Activated naive CD8-positive, alpha-beta T cell treated with anti-CD3 and anti-CD28 coated beads, Interleukin-2, amount 50 U/mL, for 16 hours (primary cell): ENCODE results near the gene IDS.
"Not testable (repeated sequence)": the region's sequence is repeated elsewhere in the genome, so short reads cannot be mapped to it uniquely, and the experiment has no call there.

Source experiments
- DNase-seq: peaks from one replicate; pipeline ENCODE4 v3.0.0-alpha.2; 2020; ENCODE audit warnings: low read depth, low spot score

The IDS gene

GRCh38 chrX:149526318-149527033 lies 21.4 kb upstream of the IDS start:
- DNase-seq: not testable (repeated sequence)

DNA sequence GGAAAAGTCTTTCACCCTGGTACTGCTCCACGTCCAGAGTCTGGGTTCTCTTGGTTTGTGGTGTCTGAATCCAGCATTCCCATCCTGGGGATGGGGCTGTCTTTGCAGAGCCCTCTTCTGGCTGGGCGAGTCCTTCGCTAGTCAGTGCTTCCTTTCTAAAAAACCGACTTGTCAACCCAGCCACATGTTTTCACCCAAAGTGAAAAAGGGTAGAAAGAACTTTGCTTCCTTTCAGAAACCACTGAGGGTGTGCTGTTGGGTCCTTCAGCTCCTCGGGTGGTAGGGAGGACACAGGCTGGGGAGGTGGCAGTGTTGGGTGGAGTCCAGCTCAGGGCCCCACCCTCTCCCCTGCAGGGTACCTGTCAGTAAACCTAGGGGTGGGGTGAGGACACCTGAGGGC lies 20.8 kb upstream of the IDS start:
- not testable (repeated sequence) for DNase-seq

GRCh38 chrX:149525389-149525788 lies 20.3 kb upstream of the IDS start:
- DNase-seq: not testable (repeated sequence)

DNA sequence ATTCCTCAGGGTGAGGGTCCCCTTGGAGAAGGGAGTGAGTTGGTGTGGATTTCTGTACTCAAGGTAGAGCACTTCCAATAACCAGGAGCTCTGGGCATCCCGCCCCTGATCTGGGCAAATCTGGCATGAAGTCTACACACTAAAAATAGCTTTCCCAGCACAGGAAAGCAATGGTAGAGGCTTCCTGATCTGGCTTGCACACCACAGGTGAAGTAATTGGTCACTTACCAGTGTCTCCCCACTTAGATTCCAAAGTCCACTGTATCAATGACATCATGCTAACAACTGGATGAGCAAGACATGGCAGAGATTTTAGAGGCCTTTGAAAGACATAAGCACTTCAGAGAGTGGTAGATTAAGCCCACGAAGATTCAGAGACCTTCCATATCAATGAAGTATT lies 17.8 kb upstream of the IDS start:
- no peak for DNase-seq

- DNase-seq: no peak
Observed at GRCh38 chrX:149521438-149521837, 16.3 kb upstream of the IDS start.

- DNase-seq: not testable (repeated sequence)
Observed at GRCh38 chrX:149520636-149521277, 15.7 kb upstream of the IDS start.

- no peak for DNase-seq
Observed at GRCh38 chrX:149518236-149518635, 13.1 kb upstream of the IDS start.

DNA sequence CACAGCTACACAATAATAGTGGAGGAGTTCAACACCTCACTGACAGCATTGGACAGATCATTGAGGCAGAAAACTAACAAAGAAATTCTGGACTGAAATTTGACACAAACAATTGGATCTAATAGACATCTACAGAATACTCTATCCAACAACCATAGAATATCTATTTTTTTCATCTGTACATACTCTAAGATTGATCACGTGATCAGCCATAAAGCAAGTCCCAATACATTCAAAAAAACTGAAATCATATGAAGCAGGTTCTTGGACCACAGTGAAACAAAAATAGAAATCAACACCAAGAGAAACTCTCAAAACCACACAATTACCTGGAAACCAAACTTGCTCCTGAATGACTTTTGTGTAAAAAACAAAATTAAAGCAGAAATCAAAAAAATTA lies 12.2 kb upstream of the IDS start:
- DNase-seq: no peak

- DNase-seq: no peak
Observed at GRCh38 chrX:149516604-149517003, 11.5 kb upstream of the IDS start.

DNA sequence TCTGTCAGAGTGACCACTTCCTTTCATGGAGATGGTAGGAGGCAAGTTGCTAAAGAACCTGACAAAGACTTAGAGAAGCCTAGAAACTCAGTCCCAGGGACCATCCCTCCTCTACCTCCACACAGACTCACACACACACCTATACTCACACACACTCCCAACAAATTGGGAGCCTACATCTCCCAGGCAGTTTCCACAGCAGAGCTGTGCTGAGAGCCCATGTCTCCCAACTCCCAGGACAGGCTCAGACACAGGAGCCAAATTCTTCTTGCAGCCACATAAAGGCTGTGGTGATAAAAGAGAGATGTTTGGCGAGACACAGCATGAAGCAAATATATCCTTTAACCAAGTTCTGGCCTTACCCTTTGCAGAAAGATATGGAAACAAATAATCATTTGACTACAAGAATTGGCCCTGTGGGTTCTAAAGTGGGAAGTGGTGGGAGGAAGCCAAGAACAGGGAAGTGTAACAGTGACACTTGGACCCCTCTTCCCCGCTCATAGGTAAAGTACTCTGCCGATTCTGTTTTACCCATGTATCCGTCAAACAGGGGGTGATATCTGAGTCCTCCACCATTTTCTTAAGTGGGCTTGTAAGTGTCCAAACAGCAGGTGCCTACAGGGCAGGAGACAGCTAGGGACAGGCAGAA lies 11.0 kb upstream of the IDS start:
- no peak for DNase-seq

DNA sequence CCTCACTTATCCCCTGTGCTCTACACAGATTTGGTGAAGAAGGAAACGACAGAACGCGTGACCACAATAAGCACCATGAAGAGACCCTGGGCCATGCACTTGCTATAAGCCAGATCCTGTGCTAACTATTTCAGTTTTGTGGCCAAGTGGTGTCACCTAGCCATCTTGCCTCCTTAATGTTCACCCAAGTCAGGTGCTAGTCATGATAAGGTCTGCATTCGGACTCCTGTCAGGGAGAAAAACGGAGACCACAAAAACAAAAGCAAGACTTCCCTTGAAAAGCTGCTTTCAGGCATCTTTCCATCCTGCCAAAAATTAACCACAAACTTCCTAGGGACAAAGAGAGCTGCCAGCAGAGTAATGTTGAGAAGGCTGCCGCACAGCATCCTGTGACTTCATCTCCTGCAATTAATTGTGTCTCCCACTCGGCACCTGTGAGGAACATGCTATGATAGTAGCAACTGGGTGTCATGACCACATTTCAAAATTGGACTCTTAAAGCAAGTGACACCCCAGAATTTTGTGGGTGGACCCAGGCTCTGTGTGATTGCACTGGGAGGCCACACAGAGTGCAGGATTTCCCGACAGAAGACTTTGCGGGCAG lies 8.8 kb upstream of the IDS start:
- no peak for DNase-seq

GRCh38 chrX:149512225-149512885 lies 7.2 kb upstream of the IDS start:
- peak; percentile 13 for DNase-seq

- DNase-seq: no peak
Observed at GRCh38 chrX:149511081-149511480, 6.0 kb upstream of the IDS start.

DNA sequence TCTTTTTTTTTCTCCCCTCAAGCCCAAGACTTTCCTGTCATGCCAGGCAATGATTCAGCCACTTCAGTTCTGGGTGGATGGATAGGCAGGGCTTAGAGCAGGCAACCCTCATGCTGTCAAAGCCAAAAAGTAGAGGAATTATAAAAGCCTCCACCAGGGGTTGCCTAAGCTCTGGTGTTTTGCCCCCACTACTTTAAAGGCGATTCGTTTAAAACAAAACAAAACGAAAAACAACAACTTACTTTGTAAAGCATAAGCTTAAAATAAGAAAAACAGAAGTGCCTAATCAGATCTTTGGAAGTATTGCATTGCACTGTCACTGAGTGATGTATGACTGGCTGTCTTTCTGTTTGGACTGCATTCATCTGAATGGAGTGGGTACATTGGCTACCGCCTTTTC lies 5.3 kb upstream of the IDS start:
- DNase-seq: no peak

GRCh38 chrX:149508467-149508866 lies 3.4 kb upstream of the IDS start:
- DNase-seq: no peak

GRCh38 chrX:149506349-149506748 lies 1.2 kb upstream of the IDS start:
- no peak for DNase-seq

DNA sequence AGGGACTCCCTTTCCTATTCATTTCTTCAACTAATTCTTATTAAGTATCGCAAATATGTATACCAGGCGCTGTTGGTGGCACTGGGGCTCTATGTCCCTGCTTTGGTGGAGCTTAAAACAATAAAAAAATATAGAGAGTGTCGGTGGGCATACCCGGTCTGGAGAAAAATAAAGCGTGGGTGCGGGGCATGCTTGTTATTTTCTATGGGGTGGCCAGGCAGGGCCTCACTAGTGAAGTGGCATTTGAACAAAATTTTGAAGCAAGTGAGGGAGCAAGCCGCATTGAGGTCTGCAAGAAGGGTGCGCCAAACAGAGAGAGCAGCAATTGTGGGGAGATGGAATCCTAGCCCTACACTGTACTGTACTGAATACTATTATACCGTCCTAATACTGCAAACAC lies 565 bp upstream of the IDS start:
- no peak for DNase-seq

GRCh38 chrX:149504226-149504914 lies 736 bp downstream of the IDS start:
- DNase-seq: no peak

DNA sequence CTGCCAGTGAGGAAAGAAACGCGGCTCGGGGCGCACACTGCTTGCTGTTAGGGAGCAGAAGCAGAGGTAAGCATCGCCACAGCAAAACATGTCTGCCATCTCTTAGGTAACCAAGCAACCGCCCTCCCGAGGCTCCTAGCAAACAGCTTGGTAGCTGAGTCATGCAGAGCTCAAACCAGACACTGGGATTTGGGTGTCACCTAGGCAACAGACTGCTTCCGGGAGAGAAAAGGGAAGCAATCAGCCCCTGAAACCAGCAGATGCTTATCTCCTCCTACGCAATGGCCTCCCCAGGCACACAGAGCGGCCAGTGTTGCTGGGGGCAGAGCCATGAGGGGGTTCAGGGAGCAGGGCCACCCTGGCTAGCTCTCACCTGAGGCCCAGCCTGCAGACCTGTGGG lies 1.7 kb downstream of the IDS start:
- DNase-seq: peak; percentile 6

- DNase-seq: not testable (repeated sequence)
Observed at GRCh38 chrX:149502923-149503322, 2.2 kb downstream of the IDS start.

DNA sequence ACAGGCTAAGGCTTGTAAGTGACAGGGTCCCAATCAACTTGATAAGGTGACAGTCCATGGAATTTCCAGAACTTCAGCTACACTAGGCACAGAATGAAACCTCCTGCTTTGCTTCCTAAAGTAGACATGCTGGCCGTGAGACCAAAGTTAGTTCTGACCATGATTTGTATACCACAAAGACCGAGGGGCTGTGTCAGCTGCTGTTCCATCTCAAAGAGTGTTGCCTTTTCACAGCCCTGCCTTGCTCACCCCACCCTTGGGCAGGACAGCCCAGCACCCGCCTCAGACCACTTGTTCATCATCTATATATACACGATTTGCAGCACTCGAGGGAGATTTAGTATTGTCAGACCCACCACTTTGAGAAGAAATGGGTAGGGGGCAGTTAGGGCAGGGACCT lies 5.3 kb downstream of the IDS start:
- no peak for DNase-seq
